Measurements from ENCODE around the gene OTUD5. TPM values are rescaled to one million over a fixed set of nuclear protein-coding genes. Genes with fewer than 3 reads are reported as not detected.

The OTUD5 gene
- total RNA-seq, 1 experiment from 2014 or later: 52.6 TPM

GRCh38 chrX:48923771-48924170 lies 33.6 kb downstream of the OTUD5 start:
- peaks cover 62% of the 10 kb centered on the region for H3K4me1 Mint-ChIP-seq
- CTCF ChIA-PET: interaction anchor here (1.4 kb wide), 1 partner anchor 14 kb away, joined by 4 read pairs; no protein-coding TSS in a partner anchor
- H3K36me3 Mint-ChIP-seq: peaks cover 25% of the 10 kb centered on the region

More at GRCh38 chrX:48923771-48924170, 33.6 kb downstream of the OTUD5 start:
- ATAC-seq (no peak), DNase-seq (ENCODE audit: low spot score) (no peak)
- H3K27ac Mint-ChIP-seq: peak overlapping the region; percentile 90
- no peaks in the 10 kb centered on the region for H3K9me3 Mint-ChIP-seq
- POLR2A ChIA-PET: no interaction called here
- TF ChIP-seq FOXK1 (CRISPR knock-in tag; IDR thresholded peaks at IDR 0.05) (no peak), FOXP4 (CRISPR knock-in tag; IDR thresholded peaks at IDR 0.05) (no peak), PRDM15 (CRISPR knock-in tag; IDR thresholded peaks at IDR 0.05) (no peak), ATF2 (CRISPR knock-in tag; IDR thresholded peaks at IDR 0.05; ENCODE audit: borderline replicate concordance, low read depth) (no peak), ZNF396 (CRISPR knock-in tag; IDR thresholded peaks at IDR 0.05; ENCODE audit: borderline replicate concordance) (no peak), ZNF425 (CRISPR knock-in tag; conservative IDR thresholded peaks at IDR 0.05) (no peak), MYBL2 (CRISPR knock-in tag; IDR thresholded peaks at IDR 0.05) (no peak)
- H3K27me3 Mint-ChIP-seq (ENCODE audit: low read depth): no peaks in the 10 kb centered on the region
- no peak overlapping the region for H3K4me3 Mint-ChIP-seq
